K562 treated with DMSO at 1 percent for 24 hours (cell line): ENCODE measurements around the gene GSE1. TPM values are rescaled to one million over a fixed set of nuclear protein-coding genes. Genes with fewer than 3 reads are reported as not detected.

Source experiments
- total RNA-seq: library from RNA; unstranded; fragments of 300-600 nt; gene quantifications from 2 replicates; pipeline ENCODE4 v1.2.3, GENCODE V29; 2022; ENCODE audit warnings: low read depth; ENCODE audit not compliant: insufficient read depth

Gene GSE1
- 100 and 101 TPM in 2 replicates for total RNA-seq

GRCh38 chr16:85612801-85613603 lies at the start of gene GSE1:
GSE1 (plus strand) TSS chr16:85613322; CDS start chr16:85613392, 70 bp downstream.

GRCh38 chr16:85688586-85689284 lies 75.6 kb downstream of the GSE1 start, which contains the start of gene GINS2:
GINS2 (minus strand) TSS chr16:85688954; CDS start chr16:85688898, 56 bp downstream.

Other genes starting within 250 kb of the GSE1 start
- gene GINS2, start 75.6 kb downstream of the GSE1 start, total RNA-seq: 15.7 and 16.8 TPM in 2 replicates
- gene C16orf74, start 137.8 kb downstream of the GSE1 start, total RNA-seq: not detected in 2 replicates
- 37.8 and 38.6 TPM in 2 replicates for gene EMC8, start 186.2 kb downstream of the GSE1 start, total RNA-seq
- 1,562 and 1,610 TPM in 2 replicates for gene COX4I1, start 186.4 kb downstream of the GSE1 start, total RNA-seq